ENCODE measurements around the gene CFAP20DC.
"Not testable (repeated sequence)": the region's sequence is repeated elsewhere in the genome, so short reads cannot be mapped to it uniquely, and the experiment has no call there.

Gene CFAP20DC

DNA sequence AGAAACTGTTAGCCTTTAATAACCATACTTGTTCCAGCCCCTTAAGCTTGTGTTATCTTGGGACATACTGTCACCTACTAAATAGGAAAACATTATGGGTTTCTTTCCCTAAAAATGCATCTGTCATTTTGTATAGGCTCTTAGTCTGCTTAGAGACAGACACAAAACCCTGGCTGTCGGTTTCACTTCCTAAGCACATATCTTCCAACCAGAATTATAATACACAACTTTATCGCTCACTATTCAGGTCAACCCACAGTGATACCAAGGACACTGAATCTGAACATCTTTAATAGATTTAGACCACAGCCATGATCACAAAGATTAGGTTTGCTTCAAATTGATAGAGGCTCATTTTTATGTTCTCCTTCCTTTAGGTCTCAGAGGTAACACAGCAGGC is 111.8 kb downstream of the CFAP20DC start:
- TF ChIP-seq, protein P1, sequence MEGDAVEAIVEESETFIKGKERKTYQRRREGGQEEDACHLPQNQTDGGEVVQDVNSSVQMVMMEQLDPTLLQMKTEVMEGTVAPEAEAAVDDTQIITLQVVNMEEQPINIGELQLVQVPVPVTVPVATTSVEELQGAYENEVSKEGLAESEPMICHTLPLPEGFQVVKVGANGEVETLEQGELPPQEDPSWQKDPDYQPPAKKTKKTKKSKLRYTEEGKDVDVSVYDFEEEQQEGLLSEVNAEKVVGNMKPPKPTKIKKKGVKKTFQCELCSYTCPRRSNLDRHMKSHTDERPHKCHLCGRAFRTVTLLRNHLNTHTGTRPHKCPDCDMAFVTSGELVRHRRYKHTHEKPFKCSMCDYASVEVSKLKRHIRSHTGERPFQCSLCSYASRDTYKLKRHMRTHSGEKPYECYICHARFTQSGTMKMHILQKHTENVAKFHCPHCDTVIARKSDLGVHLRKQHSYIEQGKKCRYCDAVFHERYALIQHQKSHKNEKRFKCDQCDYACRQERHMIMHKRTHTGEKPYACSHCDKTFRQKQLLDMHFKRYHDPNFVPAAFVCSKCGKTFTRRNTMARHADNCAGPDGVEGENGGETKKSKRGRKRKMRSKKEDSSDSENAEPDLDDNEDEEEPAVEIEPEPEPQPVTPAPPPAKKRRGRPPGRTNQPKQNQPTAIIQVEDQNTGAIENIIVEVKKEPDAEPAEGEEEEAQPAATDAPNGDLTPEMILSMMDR (conservative IDR thresholded peaks at IDR 0.05): no peak
- H3K27ac ChIP-seq: no peak overlapping the region

DNA sequence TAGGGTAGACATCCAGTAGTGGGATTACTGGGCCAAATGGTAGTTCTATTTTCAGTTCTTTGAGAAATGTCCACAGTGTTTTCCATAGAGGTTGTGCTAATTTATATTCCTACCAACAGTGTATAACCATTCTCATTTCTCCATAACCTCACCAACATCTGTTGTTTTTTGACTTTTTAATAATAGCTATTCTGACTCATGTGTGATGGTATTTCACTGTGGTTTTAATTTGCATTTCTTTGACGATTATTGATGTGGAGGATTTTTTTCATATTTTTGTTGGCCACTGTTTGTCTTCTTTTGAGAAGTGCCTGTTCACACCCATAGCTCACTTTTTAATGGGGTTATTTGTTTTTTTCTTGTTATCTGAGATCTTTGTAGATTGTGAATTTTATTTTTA is 125.2 kb downstream of the CFAP20DC start:
- H3K27ac ChIP-seq: no peak overlapping the region
- TF ChIP-seq, protein P1 (conservative IDR thresholded peaks at IDR 0.05): no peak

DNA sequence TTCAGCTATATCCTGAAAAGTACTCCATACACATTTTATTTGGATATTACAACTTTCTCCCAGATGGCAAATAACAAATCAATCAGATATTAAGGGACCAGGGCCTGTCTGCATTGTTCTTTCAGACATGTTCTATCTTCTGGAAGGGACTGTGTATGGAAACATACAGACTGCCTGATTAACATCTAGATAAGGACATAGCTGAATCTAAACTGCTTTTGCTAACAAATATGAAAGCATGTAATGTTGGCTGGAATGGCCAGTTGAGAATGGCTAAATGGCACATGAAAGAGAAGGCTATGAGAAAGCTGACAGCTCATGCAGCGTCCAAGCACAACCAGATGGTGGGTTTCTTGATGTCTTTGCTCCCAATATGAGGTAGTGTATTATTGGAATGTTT is 149.4 kb downstream of the CFAP20DC start:
- no peak overlapping the region for H3K27ac ChIP-seq
- TF ChIP-seq, protein P1 (conservative IDR thresholded peaks at IDR 0.05): no peak

DNA sequence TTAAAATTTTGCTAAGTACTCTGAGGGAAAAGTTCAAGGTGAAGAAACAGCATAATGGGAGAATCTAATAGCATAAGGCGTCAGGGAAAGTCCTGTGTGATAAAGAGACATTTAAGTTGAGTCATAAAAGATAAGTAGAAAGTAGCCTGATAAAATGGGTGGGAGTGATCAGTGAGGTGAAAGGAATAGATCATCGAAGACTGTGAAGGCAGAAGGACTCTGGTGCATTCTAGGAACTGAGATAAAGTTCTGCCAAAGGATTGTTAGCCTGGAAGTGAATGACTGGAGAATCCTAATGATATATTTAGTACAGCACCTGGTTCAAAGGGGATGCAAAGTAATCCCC is 149.9 kb downstream of the CFAP20DC start:
- H3K27ac ChIP-seq: no peak overlapping the region
- TF ChIP-seq, protein P1 (conservative IDR thresholded peaks at IDR 0.05): no peak

DNA sequence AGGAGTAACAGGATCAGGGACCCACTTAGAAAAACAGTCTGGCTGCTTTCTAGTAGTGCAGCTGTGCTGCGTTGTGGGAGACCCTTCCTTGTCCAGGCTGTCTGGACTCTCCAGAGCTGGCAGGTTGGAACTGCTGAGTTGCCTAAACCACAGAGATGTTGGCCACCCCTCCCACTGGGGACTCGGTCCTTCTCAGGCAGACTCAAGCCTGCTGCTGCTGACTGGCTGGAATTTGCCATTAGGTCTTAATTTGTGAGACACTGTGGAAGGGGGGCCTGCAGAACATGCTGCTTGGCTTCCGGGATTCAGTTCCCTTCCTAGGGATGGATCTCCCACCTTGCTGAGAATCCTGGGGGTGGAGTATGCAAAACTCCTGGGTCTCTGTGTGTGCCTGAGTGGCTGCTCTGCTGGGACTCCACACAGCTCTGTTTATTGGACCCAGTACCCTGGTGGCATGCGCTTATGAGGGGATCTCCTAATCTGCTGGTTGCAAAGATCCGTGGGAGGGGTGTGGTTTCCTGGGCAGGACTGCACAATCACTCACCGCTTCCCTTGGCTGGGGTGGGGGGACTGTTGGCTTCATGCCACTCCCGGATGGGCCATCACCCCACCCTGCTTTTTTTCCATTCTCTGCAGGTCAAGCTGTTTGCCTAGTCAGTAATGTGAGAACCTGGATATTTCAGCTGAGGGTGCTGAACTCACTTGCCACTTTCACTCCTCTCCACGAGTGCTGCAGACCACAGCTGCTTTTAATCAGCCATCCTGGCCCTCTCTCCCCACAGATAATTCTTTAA is 150.5 kb downstream of the CFAP20DC start:
- TF ChIP-seq, protein P1 (conservative IDR thresholded peaks at IDR 0.05): no peak
- no peak overlapping the region for H3K27ac ChIP-seq

DNA sequence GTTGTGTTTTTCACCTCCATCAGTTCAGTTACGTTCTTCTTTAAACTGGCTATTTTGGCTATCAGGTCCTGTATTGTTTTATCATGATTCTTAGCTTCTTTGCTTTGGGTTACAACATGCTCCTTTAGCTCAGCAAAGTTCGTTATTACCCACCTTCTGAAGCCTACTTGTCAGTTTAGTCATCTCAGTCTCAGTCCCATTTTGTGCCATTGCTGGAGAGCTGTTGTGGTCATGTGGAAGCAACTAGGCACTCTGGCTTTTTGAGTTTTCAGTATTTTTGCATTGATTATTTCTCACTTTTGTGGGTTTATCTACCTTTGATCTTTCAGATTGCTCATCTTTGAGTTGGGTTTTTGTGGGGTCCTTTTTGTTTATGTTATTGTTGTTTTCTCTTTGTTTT is 151.3 kb downstream of the CFAP20DC start:
- TF ChIP-seq, protein P1 (conservative IDR thresholded peaks at IDR 0.05): no peak

DNA sequence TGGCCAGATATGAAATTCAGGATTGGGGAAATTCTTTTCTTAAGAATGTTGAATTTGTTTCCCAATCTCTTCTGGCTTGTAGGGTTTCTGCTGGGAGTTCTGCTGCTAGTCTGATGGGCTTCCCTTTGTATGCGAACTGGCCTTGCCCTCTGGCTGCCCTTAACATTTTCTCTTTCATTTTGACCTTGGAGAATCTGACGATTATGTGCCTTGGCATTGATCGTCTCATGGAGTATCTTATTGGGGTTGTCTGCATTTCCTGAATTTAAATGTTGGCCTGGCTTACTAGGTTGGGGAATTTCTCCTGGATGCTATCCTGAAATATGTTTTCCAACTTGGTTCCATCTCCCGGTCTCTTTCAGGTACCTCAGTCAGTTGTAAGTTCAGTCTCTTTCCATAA is 152.2 kb downstream of the CFAP20DC start:
- TF ChIP-seq, protein P1 (conservative IDR thresholded peaks at IDR 0.05): no peak
- H3K27ac ChIP-seq: no peak overlapping the region

More for the DNA sequence above, 151.3 kb downstream of the CFAP20DC start:
- H3K27ac ChIP-seq: no peak overlapping the region

DNA sequence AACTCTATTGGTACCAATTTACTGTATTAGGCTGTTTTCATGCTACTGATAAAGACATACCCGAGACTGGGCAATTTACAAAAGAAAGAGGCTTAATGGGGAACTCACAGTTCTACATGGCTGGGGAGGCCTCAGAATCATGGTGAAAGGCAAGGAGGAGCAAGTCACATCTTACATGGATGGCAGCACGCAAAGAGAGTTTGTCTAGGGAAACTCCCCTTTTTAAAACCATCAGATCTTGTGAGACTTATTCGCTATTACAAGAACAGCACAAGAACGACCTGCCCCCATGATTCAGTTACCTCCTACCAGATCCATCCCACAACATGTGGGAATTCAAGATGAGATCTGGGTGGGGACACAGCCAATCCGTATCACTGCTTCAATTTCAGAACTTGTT is 154.1 kb downstream of the CFAP20DC start:
- not testable (repeated sequence) for H3K27ac ChIP-seq

DNA sequence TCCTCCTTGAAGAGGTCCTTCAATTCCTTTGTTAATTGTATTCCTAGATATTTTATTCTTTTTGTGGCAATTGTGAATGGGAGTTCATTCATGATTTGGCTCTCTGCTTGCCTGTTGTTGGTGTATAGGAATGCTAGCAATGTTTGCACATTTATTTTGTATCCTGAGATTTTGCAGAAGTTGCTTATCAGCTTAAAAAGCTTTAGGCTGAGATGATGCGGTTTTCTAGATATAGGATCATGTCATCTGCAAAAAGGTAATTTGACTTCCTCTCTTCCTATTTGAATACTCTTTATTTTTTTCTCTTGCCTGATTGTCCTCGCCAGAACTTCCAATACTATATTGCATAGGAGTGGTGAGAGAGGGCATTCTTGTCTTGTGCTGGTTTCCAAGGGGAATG is 157.3 kb downstream of the CFAP20DC start:
- H3K27ac ChIP-seq: not testable (repeated sequence)

Data from VCaP (cell line).